HEK293 (cell line): ENCODE results near the gene KCNS3.
A peak's percentile ranks its signal among the peaks of the same experiment; 100 is the strongest.

Experiments
- CTCF ChIA-PET: fragments of 350-600 bp; formaldehyde crosslinking; extraction: SDS; loops from one replicate; lab custom pipeline; 2021; ENCODE audit warnings: antibody characterized with exemption; lab: Yijun Ruan, JAX
- POLR2A ChIA-PET: fragments of 300-600 bp; formaldehyde crosslinking; extraction: SDS; loops from one replicate; lab custom pipeline; 2020; ENCODE audit warnings: antibody characterized with exemption, inconsistent platforms; lab: Yijun Ruan, JAX
- H3K27ac ChIP-seq: fragments of 200-500 bp; sonication (Bioruptor generic); 2 replicates; pipeline ENCODE4 v1.5.1; 2014; ENCODE audit warnings: low read depth, low read length, control low read depth, inconsistent platforms; ENCODE audit errors: extremely low read depth
- H3K36me3 ChIP-seq, 2 experiments: fragments of 200-500 bp in 1 of 2; sonication (Bioruptor generic) in 1 of 2; 1 replicate in 1 of 2; 2 replicates in 1 of 2; pipeline ENCODE4 v1.5.1; 2014 to 2017; ENCODE audit warnings: inconsistent platforms in 2 of 2, low read length in 2 of 2; ENCODE audit not compliant: control insufficient read depth in 2 of 2, insufficient read depth in 1 of 2
- H3K4me1 ChIP-seq: fragments of 200-500 bp; sonication (Bioruptor generic); 2 replicates; pipeline ENCODE4 v1.5.1; 2014; ENCODE audit warnings: mild to moderate bottlenecking, low read length, inconsistent platforms; ENCODE audit not compliant: control insufficient read depth, insufficient read depth
- H3K4me3 ChIP-seq: 2 replicates; pipeline ENCODE4 v1.5.1; 2011; ENCODE audit warnings: low read depth, mild to moderate bottlenecking, control low read depth, low read length, moderate library complexity
- H3K9me3 ChIP-seq: fragments of 200-500 bp; sonication (Bioruptor generic); 2 replicates; pipeline ENCODE4 v1.5.1; 2014; ENCODE audit warnings: low read depth, low read length, inconsistent platforms; ENCODE audit not compliant: control insufficient read depth, insufficient read depth
- GLI2 ChIP-seq: fragments of 450-650 bp; formaldehyde crosslinking; IDR thresholded peaks from 2 replicates; pipeline ENCODE4; 2017; ENCODE audit warnings: missing biosample characterization, missing genetic modification characterization, low read depth, borderline replicate concordance
- GLIS1 ChIP-seq: fragments of 450-650 bp; formaldehyde crosslinking; IDR thresholded peaks from 2 replicates; pipeline ENCODE4 v1.5.1; 2016; ENCODE audit warnings: missing biosample characterization, missing genetic modification characterization
- KLF1 ChIP-seq: fragments of 450-650 bp; formaldehyde crosslinking; IDR thresholded peaks from 2 replicates; pipeline ENCODE4 v1.5.1; 2016; ENCODE audit warnings: missing biosample characterization, missing genetic modification characterization
- KLF10 ChIP-seq: fragments of 450-650 bp; IDR thresholded peaks from 2 replicates; pipeline ENCODE4 v1.5.1; 2018; ENCODE audit warnings: missing biosample characterization, mild to moderate bottlenecking, missing genetic modification characterization
- MZF1 ChIP-seq: fragments of 450-650 bp; formaldehyde crosslinking; IDR thresholded peaks from 2 replicates; pipeline ENCODE4 v1.5.1; 2017; ENCODE audit warnings: missing biosample characterization, missing genetic modification characterization, borderline replicate concordance
- OSR2 ChIP-seq: fragments of 450-650 bp; formaldehyde crosslinking; IDR thresholded peaks from 2 replicates; pipeline ENCODE4 v1.5.1; 2016; ENCODE audit warnings: missing biosample characterization, missing genetic modification characterization
- RBAK ChIP-seq: fragments of 450-650 bp; formaldehyde crosslinking; IDR thresholded peaks from 2 replicates; pipeline ENCODE4 v1.5.1; 2016; ENCODE audit warnings: missing biosample characterization, missing genetic modification characterization
- ZBTB48 ChIP-seq: fragments of 450-650 bp; formaldehyde crosslinking; IDR thresholded peaks from 2 replicates; pipeline ENCODE4 v1.5.1; 2016; ENCODE audit warnings: missing biosample characterization, missing genetic modification characterization
- ZBTB8A ChIP-seq: fragments of 450-650 bp; formaldehyde crosslinking; IDR thresholded peaks from 2 replicates; pipeline ENCODE4 v1.5.1; 2016; ENCODE audit warnings: missing biosample characterization, missing genetic modification characterization
- ZNF112 ChIP-seq: fragments of 450-650 bp; formaldehyde crosslinking; IDR thresholded peaks from 2 replicates; pipeline ENCODE4 v1.5.0; 2017; ENCODE audit warnings: missing biosample characterization, missing genetic modification characterization
- ZNF169 ChIP-seq: fragments of 450-650 bp; formaldehyde crosslinking; IDR thresholded peaks from 2 replicates; pipeline ENCODE4 v1.5.1; 2016; ENCODE audit warnings: missing biosample characterization, missing genetic modification characterization
- ZNF214 ChIP-seq: fragments of 450-650 bp; formaldehyde crosslinking; IDR thresholded peaks from 2 replicates; pipeline ENCODE4 v1.5.1; 2017; ENCODE audit warnings: missing biosample characterization, mild to moderate bottlenecking, missing genetic modification characterization, borderline replicate concordance
- ZNF221 ChIP-seq: fragments of 450-650 bp; formaldehyde crosslinking; IDR thresholded peaks from 2 replicates; pipeline ENCODE4 v1.5.1; 2017; ENCODE audit warnings: missing biosample characterization, missing genetic modification characterization, borderline replicate concordance
- ZNF223 ChIP-seq: fragments of 450-650 bp; formaldehyde crosslinking; IDR thresholded peaks from 2 replicates; pipeline ENCODE4 v1.5.1; 2016; ENCODE audit warnings: missing biosample characterization, missing genetic modification characterization
- ZNF248 ChIP-seq: fragments of 450-650 bp; formaldehyde crosslinking; IDR thresholded peaks from 2 replicates; pipeline ENCODE4 v1.5.1; 2017; ENCODE audit warnings: missing biosample characterization, missing genetic modification characterization
- ZNF311 ChIP-seq: fragments of 450-650 bp; formaldehyde crosslinking; IDR thresholded peaks from 2 replicates; pipeline ENCODE4 v1.5.1; 2017; ENCODE audit warnings: missing biosample characterization, missing genetic modification characterization, borderline replicate concordance
- ZNF341 ChIP-seq: fragments of 450-650 bp; formaldehyde crosslinking; IDR thresholded peaks from 2 replicates; pipeline ENCODE4; 2016; ENCODE audit warnings: low read depth, missing biosample characterization, missing genetic modification characterization
- ZNF37A ChIP-seq: fragments of 450-650 bp; IDR thresholded peaks from 2 replicates; pipeline ENCODE4 v1.5.1; 2018; ENCODE audit warnings: missing biosample characterization, missing genetic modification characterization
- ZNF747 ChIP-seq: fragments of 450-650 bp; formaldehyde crosslinking; IDR thresholded peaks from 2 replicates; pipeline ENCODE4 v1.5.1; 2016; ENCODE audit warnings: missing biosample characterization, missing genetic modification characterization
- TF ChIP-seq, protein P1 (sequence below): fragments of 450-650 bp; formaldehyde crosslinking; IDR thresholded peaks from 2 replicates; pipeline ENCODE4 v1.5.1; 2016; ENCODE audit warnings: missing biosample characterization, missing genetic modification characterization
- TF ChIP-seq, protein P2 (sequence below): fragments of 450-650 bp; formaldehyde crosslinking; conservative IDR thresholded peaks from 2 replicates; pipeline ENCODE4 v1.5.1; 2016; ENCODE audit warnings: low read depth, missing biosample characterization, missing genetic modification characterization
- TF ChIP-seq, protein P3 (sequence below): fragments of 450-650 bp; formaldehyde crosslinking; IDR thresholded peaks from 2 replicates; pipeline ENCODE4 v1.5.1; 2016; ENCODE audit warnings: missing biosample characterization, missing genetic modification characterization, borderline replicate concordance

KCNS3 gene

DNA sequence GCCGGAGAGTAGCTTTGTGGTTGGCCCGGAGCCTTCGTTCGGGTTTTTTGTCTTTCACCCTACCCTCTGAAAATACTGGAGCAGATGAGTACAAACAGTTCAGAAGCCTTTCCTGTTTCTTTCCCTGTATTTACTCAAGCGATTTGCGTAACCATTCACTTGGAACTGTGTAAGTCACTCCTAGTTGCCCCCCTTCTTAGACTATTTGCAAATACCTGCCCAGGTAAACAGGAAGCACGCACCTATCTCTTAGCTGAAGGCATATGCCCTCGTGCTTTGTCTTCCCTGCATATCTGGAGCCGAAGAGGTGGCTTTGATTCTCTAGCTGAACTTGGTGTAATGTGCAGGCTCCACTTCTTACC, 1.4 kb downstream of the KCNS3 start:
- peaks cover 5% of the 10 kb centered on the region for H3K4me1 ChIP-seq
- H3K27ac ChIP-seq: no peak overlapping the region; the same call in 1 of the 2 replicates
- no peaks in the 10 kb centered on the region for H3K36me3 ChIP-seq
- POLR2A ChIA-PET: no interaction called here
- TF ChIP-seq ZNF169 (tag by site-specific recombination) (no peak), ZNF747 (tag by site-specific recombination) (no peak), RBAK (tag by site-specific recombination) (no peak), GLIS1 (tag by site-specific recombination) (no peak), OSR2 (no peak)
- TF ChIP-seq, protein P1, sequence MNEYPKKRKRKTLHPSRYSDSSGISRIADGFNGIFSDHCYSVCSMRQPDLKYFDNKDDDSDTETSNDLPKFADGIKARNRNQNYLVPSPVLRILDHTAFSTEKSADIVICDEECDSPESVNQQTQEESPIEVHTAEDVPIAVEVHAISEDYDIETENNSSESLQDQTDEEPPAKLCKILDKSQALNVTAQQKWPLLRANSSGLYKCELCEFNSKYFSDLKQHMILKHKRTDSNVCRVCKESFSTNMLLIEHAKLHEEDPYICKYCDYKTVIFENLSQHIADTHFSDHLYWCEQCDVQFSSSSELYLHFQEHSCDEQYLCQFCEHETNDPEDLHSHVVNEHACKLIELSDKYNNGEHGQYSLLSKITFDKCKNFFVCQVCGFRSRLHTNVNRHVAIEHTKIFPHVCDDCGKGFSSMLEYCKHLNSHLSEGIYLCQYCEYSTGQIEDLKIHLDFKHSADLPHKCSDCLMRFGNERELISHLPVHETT (tag by site-specific recombination): no peak
- no peak overlapping the region; the same call in 1 of the 2 replicates for H3K4me3 ChIP-seq
- H3K9me3 ChIP-seq: no peaks in the 10 kb centered on the region
- CTCF ChIA-PET: interaction anchor here (0.6 to 1.5 kb wide), 5 partner anchors 21 to 270 kb away, joined by 3 to 6 read pairs (median 4); no protein-coding TSS in a partner anchor

DNA sequence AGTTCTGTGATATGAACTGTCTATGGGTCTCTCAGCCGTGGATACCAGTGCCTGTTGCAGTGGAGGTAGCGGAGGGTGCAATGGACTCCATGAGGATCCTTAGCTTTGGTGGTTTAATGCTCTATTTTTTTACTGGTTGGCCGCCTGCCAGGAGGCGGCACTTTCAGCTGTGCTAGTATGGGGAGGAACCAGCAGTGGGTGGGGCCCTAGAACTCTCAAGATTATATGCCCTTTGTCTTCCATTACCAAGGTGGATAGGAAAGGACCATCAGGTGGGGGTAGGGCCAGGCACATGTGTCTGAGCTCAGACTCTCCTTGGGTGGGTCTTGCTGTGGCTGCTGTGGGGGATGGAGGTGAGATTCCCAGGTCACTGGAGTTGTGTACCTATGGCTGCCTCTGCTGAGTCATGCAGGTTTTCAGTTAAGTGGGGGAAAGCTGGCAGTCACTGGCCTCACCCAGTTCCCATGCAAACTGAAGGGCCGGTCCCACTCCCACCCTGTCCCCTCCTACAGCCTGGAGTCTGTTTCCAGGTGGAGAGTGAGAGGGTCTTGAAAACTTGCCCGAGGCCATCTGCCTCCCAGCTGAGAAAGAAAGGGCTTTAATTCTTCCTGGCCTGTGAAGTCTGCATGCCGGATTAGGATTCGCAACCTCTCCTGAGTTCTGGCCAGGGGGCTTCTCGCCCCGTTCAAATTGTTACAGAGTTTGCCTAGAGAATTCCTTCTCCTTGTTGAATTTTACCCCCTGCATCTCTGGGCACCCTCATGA, 14.5 kb downstream of the KCNS3 start:
- H3K4me3 ChIP-seq: no peak overlapping the region
- no peak for TF ChIP-seq ZNF248 (tag by site-specific recombination)
- no peak for TF ChIP-seq ZNF214 (tag by site-specific recombination)
- TF ChIP-seq ZNF341: 0 out of 2 replicates have a peak, but pooled peaks have one; percentile 12
- TF ChIP-seq ZNF112: no peak
- TF ChIP-seq GLIS1 (tag by site-specific recombination): peak; percentile 33; the same call in 1 of the 2 replicates
- TF ChIP-seq, protein P2, sequence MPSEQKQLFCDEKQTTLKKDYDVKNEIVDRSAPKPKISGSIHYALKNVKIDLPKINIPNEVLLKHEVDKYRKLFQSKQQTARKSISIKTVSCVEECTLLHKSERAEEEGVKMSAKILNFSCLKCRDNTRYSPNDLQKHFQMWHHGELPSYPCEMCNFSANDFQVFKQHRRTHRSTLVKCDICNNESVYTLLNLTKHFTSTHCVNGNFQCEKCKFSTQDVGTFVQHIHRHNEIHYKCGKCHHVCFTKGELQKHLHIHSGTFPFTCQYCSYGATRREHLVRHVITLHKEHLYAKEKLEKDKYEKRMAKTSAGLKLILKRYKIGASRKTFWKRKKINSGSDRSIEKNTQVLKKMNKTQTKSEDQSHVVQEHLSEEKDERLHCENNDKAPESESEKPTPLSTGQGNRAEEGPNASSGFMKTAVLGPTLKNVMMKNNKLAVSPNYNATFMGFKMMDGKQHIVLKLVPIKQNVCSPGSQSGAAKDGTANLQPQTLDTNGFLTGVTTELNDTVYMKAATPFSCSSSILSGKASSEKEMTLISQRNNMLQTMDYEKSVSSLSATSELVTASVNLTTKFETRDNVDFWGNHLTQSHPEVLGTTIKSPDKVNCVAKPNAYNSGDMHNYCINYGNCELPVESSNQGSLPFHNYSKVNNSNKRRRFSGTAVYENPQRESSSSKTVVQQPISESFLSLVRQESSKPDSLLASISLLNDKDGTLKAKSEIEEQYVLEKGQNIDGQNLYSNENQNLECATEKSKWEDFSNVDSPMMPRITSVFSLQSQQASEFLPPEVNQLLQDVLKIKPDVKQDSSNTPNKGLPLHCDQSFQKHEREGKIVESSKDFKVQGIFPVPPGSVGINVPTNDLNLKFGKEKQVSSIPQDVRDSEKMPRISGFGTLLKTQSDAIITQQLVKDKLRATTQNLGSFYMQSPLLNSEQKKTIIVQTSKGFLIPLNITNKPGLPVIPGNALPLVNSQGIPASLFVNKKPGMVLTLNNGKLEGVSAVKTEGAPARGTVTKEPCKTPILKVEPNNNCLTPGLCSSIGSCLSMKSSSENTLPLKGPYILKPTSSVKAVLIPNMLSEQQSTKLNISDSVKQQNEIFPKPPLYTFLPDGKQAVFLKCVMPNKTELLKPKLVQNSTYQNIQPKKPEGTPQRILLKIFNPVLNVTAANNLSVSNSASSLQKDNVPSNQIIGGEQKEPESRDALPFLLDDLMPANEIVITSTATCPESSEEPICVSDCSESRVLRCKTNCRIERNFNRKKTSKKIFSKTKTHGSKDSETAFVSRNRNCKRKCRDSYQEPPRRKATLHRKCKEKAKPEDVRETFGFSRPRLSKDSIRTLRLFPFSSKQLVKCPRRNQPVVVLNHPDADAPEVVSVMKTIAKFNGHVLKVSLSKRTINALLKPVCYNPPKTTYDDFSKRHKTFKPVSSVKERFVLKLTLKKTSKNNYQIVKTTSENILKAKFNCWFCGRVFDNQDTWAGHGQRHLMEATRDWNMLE (tag by site-specific recombination): no peak
- peak; percentile 54; the same call in 1 of the 2 replicates for TF ChIP-seq KLF1
- TF ChIP-seq ZNF37A (tag by site-specific recombination): no peak
- no peaks in the 10 kb centered on the region for H3K36me3 ChIP-seq
- no peaks in the 10 kb centered on the region for H3K9me3 ChIP-seq
- ChIA-PET CTCF (interaction anchor here (1.5 kb wide), 1 partner anchor 257 kb away, joined by 3 read pairs; no protein-coding TSS in a partner anchor), POLR2A (no interaction called here)
- no peak overlapping the region; the same call in 1 of the 2 replicates for H3K27ac ChIP-seq
- H3K4me1 ChIP-seq: peaks cover 2% of the 10 kb centered on the region; the same call in 1 of the 2 replicates

DNA sequence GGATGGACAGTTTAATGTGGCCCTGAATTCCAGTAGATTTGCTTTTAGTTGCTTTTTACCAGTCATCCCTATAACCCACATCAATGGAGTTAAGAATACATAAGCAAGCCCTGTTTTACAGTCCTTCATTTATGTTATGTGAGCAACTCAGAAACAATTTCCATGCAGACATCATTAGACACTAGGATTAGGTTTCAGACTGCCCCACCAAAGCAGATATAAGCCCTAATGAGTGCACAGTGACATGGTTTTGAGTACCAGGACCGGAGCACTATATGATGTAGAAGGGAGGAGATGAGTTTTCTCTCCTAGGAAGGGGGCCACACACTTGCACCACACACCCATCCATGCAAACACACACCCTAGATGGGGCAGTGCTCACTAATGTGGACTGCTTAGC, 15.5 kb downstream of the KCNS3 start:
- ChIA-PET CTCF (interaction anchor here (1.5 kb wide), 1 partner anchor 256 kb away, joined by 3 read pairs; no protein-coding TSS in a partner anchor), POLR2A (no interaction called here)
- no peak overlapping the region for H3K4me3 ChIP-seq
- H3K4me1 ChIP-seq: peaks cover 2% of the 10 kb centered on the region; the same call in 1 of the 2 replicates
- H3K36me3 ChIP-seq: no peaks in the 10 kb centered on the region
- H3K9me3 ChIP-seq: no peaks in the 10 kb centered on the region
- no peak overlapping the region for H3K27ac ChIP-seq
- TF ChIP-seq, protein P3, sequence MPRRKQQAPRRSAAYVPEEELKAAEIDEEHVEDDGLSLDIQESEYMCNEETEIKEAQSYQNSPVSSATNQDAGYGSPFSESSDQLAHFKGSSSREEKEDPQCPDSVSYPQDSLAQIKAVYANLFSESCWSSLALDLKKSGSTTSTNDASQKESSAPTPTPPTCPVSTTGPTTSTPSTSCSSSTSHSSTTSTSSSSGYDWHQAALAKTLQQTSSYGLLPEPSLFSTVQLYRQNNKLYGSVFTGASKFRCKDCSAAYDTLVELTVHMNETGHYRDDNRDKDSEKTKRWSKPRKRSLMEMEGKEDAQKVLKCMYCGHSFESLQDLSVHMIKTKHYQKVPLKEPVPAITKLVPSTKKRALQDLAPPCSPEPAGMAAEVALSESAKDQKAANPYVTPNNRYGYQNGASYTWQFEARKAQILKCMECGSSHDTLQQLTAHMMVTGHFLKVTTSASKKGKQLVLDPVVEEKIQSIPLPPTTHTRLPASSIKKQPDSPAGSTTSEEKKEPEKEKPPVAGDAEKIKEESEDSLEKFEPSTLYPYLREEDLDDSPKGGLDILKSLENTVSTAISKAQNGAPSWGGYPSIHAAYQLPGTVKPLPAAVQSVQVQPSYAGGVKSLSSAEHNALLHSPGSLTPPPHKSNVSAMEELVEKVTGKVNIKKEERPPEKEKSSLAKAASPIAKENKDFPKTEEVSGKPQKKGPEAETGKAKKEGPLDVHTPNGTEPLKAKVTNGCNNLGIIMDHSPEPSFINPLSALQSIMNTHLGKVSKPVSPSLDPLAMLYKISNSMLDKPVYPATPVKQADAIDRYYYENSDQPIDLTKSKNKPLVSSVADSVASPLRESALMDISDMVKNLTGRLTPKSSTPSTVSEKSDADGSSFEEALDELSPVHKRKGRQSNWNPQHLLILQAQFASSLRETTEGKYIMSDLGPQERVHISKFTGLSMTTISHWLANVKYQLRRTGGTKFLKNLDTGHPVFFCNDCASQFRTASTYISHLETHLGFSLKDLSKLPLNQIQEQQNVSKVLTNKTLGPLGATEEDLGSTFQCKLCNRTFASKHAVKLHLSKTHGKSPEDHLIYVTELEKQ (tag by site-specific recombination): no peak
- no peak for TF ChIP-seq ZNF221 (tag by site-specific recombination)
- no peak for TF ChIP-seq OSR2
- no peak for TF ChIP-seq ZNF223 (tag by site-specific recombination)
- TF ChIP-seq ZBTB8A: no peak
- no peak for TF ChIP-seq ZBTB48 (tag by site-specific recombination)
- TF ChIP-seq MZF1: no peak
- TF ChIP-seq ZNF311: no peak
- TF ChIP-seq GLI2 (tag by site-specific recombination): no peak
- TF ChIP-seq KLF10 (tag by site-specific recombination): no peak
